Suppressor macrophage treated with lipopolysaccharide for 1 hour (primary cell): ENCODE results near the gene ACVR1.
"Not testable (repeated sequence)": the region's sequence is repeated elsewhere in the genome, so short reads cannot be mapped to it uniquely, and the experiment has no call there.

Experiments used
- DNase-seq, 3 donors: peaks; one replicate each; pipeline ENCODE4 v3.0.0-alpha.2; 2020 to 2022

The ACVR1 gene

DNA sequence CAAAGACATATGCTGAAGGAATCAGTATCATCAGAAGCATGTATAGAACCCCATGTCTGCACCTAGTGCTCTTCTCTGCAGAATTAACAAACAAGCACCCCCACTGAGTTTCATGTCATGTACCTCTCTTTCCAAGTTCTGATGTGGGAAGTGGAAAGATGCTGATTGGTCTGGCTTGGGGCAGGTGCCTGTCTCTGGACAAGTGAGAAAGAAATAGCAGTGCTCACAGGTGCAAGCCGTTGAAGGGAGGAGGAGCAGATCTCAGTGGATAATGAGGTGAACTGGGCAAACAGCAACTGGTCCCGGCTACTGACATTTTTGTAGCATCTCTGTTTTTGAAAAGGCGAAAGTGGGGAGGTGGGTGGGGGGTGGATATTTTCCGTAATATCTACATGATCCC lies 17.5 kb upstream of the ACVR1 start:
- no peak for DNase-seq

DNA sequence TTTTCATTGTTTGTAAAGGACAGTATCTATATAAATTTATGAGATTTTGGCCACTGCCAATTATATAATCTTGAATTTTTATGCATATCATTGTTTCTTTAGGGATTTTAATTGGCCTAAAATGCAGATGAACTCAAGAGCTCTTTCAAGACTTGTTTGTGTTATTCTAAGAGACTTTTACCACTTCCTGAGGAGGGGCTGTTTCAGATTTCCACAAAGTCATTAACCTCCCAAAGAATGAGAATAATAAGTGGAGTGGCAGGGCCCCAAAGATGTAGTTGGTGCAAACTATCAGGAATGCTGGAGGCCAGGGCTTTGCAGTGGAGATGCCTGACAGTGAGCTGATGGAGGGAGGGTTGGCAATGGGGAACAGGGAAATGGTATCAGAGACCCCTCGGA lies 15.5 kb upstream of the ACVR1 start:
- no peak for DNase-seq

DNA sequence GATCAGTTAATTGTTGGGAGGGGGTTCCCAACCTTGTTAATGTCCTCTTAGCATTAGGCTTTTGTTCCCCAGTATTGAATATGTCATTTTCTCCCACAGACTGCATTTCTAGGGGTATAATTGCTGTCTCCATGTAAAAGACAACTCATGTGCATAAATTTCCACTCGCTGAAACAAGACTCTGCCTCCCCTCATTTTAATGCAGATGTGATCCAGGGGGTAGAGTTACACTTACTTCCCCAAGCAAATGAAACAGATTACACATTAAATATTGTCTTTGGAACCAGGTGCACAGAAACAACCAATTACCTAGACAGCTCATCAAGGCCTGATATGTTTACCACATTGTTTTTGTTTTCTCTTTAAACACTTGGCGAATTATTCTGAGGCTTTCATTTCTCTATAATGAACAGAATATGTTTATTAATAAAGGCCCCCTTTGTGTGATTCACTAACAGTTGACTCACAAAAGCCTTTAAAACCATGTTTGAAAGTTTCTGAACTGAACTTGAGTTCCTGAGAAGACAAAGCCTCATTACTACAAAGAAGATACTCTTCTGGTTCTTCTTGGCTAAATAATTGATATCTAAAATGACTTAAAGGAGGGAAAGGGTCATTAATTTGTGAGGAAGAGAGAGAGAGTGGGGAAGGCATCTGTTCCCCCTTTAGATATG lies 15.0 kb upstream of the ACVR1 start:
- no peak for DNase-seq

DNA sequence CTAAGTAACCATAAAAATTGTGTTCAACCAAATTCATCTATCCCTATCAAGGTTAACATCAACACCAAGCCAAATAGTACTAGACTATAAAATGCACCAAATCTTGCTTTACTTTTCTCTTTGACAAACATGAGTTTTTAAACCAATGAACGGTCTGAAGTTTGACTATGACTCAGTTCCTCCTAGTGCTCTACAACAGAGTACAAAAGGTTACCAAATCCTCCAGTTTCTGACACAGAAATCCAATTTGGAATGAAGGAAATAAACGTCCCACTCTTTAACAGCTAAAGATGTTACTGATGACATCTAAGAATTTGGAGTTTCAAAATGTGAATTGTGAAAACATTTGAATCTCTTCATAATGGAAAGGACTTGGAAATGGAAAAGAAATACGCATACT lies 11.8 kb upstream of the ACVR1 start:
- DNase-seq, result no peak

DNA sequence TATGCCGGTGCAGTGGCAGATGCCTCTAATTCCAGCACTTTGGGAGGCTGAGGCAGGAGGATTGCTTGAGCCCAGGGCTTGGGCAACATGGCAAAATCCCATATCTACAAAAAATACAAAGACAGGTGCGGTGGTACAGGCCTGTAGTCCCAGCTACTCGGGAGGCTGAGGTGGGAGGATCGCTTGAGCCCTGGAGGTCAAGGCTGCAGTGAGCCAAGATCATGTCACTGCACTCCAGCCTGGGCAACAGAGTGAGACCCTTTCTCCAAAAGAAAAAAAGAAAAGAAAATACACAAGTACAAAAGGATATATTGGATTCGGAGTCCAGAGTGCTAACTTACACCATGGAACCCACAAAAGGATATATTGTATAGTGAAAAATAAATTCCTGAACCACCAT lies 8.4 kb upstream of the ACVR1 start:
- DNase-seq, result not testable (repeated sequence)

DNA sequence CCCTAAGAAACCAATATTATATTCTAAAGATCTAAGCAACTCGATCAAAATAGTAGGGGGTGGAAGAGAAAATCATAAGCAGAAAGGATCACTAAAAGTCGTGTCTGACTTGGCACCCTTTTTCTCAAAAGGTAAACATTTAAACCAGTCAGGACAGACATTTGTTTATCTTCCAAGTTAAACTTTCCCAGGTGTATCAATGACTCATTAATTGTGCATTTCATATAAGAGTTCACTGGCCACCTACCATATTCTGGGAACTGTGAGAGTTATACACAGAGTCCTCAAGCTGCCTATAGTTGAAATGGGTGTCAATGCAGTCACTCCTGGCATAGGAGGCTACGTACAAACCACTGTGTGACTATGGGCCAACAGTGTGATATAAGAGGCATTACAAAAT lies 4.8 kb upstream of the ACVR1 start:
- DNase-seq, result no peak

DNA sequence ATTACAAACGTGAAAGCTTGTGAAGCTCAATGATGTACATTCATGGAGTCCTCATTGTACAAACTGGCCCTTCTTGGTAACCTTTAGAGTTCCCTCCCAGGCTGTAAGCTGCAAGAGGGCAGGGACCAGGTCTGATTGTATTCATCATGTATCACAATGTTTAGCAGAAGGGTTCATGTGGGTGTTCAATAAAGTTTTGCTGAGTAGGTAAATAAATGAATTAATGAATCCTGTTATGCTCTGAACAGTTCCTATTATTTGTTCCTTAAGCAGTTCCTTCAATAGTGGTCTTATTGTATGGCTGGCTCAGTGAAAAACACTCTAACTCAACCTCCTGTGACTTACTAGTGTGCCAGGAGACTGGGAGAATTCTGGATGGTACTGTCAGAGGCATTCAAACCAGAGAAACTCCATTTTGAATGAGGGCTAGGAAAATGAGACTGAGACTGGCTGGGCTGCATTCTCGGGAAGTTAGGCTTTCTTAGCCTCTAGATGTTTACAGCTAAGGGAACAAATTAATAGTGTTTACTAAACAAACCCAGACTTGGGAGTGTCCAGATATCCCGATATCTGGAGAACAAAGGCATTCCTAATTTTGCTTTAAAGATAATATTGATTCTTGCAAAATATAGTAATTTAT lies 1.8 kb upstream of the ACVR1 start:
- DNase-seq, result no peak

DNA sequence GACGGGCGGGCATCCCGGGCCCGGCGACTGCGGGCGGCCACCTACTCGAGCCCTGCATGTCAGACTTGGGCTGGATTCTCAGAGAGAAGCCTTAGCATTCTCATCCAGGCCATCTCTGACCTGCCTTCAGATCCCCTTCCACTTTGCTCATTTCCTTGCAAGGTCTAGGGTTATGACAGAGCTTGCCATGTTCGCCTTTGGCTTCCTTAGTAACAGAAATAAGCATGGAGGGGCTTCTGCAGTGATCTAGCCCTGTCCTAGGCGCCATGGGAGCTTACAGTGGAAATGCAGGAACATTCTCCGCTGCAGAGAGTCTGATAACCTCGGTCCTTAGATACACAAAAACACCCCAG lies 632 bp upstream of the ACVR1 start:
- no peak for DNase-seq

DNA sequence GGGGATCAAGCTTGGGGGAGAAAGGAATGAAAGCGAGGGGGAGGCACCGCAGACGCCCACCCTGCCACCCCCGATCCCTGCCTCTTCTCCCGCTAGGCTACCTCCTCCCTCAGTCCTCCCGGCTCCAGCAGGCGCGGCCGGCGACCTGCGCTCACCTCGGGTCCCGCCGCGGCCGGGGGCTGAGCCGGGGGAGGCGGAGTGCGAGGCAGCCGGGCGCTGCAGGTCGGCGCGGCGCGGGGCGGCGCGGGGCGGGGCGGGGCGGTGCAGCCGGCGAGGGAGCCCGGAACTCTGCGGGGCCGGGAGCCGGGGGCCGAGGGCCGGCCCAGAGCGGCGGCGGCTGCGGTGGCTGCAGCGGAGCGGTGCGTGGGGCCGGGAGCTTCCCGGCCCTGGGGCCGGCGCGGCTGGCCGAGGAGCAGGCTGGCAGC lies 477 bp downstream of the ACVR1 start:
- no peak for DNase-seq

DNA sequence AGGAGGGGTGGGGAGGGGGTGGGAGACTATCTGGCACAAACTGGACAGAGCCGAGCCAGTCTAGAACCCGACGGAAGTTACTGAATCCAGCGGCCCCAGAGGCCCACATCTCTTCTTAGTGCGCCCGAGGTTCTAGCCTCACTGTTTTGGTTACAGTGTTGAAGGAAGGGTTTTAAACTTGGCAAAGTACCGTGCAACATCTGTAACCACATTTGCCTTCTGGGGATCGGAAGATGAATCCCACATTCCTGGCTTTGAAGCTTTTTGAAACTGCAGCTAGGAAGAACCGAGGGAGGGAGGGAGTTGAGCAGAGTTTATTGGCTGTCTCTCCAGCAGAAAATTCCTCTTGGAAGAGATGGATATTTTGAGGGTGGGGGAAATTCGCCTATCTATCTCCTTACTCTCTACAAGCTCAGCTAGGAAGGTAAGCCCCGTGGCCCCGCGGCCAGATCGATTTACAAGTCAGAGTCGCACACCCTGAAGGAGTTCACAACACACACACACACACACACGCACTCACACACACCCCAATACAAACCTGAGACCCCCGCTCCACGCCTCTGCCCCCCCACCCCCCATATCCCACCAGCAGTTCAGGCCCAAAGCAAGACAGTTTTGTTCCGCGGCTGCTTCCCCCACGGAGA lies 1.0 kb downstream of the ACVR1 start:
- peak in 2 of 3 donors; percentile 25 to 27 for DNase-seq

DNA sequence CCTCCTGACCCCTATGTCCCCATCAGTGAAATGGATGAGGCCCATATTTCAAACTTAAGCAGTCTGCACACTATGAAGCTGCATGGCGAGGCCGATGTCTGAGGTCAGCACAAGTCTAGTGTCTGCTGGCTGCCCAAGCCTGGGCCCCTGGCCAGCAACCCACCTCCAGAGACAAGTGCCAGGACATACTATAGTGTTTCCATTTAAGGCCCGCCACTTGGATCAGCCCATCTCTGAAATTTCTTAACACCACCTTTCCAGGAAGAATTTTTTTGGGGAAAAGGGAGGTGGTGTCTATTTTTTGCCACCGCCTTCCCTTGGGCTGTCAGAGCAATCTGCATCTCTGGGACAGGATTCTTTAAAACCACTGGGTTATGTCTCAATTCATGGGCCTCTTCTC lies 1.8 kb downstream of the ACVR1 start:
- no peak for DNase-seq

DNA sequence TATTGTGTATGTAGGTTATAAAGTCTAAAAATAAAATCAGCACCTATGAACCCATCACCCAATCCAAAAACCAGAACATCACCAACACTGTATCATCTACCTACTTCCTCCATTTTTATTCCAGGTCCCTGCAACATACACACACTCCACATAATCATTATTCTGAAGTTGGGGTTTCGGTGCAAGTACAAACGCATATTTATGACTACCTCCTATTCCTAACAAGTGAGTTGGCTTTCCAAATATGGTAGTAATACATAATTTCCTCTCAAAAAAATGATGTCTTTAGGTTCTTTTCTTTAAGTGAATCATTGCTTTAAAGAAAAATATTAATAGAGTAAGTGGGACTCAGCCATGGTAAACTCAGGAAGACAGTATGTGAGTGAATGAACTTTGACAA lies 3.3 kb downstream of the ACVR1 start:
- no peak for DNase-seq

DNA sequence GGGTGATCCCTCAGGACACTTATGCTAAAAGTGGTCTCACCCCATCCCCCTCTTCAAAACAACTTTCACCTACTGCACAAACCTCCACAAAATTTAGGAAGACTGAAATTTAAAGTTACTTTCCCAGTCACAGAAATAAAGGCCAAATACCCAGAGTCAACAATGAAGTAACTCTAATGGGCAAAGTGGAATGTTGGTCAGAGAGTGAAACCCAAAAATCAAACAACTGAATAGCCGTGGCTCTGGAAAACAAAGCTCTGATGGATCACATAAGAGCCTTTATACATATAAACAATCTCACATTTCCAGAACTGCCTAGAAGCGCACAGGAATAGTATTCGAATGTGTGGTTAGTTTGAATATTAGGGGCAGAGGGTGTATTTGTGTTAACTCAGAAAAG lies 4.7 kb downstream of the ACVR1 start:
- no peak for DNase-seq

DNA sequence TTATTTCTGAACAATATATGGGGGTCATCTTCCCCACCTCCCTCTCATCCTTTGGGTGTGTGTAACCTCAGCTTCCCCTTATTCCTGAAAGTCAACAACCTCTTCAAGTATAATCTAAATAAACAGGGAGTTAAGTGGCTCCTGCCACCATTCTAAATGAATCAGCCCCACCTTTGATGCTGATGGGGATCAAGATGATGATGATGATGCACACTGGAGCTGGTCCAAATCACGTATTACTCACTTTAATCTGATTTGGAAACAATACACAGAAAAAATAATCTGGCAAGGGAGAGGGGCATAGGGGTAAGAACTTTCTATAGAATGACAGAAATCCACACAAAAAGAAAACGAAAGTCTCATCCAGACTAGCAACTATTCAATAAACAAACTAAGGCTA lies 7.1 kb downstream of the ACVR1 start:
- no peak for DNase-seq

DNA sequence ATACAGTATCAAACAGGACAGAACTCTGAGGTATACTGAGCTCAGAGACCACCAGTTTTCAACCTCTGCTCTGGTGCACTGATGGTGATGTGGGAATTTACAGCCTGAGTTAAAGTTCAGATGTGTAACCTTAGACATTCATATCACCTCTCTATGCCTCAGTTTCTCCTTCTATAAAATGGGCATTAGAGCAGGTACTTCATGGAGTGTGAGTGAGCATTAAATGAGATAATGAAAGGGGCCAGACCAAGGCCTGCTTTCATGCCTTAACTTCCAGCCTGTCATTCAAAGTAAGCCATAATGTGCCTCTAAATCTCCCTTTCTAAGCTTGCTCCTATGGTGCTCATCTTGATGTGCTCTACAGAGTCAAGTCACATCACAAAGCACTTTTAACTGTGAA lies 8.4 kb downstream of the ACVR1 start:
- DNase-seq, result no peak

DNA sequence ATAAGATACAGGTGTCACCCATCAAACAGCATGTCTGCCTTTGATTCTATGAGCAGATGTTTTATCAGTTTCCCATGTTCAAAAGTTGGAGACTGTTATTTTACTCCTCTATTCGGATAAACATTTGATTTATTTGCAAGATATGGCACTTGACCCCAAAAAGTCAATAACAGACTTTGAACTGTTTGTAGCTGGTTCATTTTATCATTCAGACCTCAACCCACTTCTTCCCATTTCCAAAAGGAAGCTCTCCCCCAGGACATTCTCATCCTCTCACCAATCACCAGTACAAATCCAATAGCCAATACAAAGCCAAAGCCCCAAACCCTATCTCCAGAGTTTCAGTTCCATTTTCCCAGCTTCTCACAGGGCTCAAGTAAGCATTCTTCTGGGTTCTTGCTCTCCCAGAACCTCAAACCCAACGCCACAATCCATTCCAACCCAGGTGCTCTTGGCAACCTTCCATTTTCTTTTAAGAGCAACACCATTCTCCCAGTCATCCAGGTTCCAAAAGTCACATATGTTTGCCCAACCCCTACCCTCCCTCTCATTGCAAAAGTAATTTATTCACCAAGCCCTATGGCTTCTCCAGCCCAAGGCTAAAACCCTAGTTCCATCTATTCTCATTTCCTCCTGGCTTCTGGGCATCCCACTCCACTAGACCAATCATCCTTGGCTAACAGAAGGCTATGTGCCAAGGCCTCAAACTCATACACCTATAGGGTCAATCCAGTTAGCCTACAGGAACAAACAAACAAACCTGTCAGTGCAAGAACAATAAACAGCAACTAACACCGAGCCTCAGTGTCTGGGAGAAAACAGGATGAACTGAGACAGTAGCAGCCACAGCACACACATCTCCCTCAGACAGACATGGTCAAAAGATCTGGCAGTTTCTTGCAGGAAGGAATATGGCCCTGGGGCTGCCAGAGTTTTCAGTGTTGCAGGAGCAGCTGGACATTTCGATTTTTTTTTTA lies 9.2 kb downstream of the ACVR1 start:
- no peak for DNase-seq

DNA sequence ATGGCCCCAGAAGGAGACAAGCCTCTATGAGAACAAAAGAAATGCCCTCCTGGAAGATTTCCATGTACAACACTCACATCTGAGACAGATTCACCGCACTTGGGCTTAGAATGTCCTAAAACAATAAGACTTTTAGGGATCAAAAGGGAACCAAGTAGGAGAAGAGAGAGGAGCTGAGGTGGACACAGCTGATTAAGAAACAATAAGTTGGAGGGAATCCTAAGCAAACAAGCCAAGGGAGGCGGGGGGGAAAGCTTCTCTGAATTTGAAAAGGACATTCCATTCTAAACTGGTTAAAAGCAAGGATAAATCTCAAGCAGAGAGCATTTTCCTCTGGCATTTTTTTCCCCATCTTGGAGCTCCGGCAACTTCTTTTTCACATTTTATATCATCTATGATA lies 9.9 kb downstream of the ACVR1 start:
- DNase-seq, result no peak

DNA sequence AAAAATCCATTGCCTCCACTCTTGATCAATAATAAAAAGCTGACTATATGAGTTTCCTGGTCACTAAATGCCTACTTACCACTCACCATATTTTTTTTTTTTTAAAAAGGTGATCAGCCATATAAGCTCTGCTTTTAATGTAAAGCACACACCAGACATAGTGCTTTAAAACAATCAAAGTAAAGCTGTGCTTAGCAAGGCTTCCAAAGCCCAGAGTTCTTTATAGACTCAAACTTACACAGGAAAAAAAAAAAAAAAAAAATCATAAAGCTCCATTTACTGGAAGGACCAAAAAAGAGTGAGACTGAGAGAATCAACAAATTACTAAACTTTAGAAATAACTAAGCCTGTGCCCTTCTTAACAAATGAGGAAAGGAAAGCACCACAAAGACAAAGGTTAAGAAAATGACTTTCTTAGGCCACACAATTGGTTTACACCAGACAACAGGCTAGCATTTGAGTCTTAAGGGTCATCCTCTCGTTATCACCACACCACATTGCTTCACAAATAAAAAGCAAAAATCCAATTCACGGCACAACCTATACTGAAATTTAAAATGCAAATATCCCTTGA lies 11.2 kb downstream of the ACVR1 start:
- no peak for DNase-seq

DNA sequence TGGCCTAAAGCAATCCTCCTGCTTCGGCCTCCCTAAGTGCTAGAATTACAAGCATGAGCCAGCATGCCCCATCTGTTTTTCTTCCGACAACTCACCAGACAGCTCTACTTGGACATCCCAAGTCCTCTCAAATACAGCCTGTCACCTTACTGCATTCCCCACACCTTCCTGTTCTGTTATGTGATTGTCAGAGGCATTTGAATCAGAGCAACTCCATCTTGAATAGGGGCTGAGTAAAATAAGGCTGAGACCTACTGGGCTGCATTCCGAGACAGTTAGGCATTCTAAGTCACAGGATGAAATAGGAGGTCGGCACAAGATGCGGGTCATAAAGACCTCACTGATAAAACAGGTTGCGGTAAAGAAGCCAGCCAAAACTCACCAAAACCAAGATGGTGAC lies 17.3 kb downstream of the ACVR1 start:
- DNase-seq, result no peak

DNA sequence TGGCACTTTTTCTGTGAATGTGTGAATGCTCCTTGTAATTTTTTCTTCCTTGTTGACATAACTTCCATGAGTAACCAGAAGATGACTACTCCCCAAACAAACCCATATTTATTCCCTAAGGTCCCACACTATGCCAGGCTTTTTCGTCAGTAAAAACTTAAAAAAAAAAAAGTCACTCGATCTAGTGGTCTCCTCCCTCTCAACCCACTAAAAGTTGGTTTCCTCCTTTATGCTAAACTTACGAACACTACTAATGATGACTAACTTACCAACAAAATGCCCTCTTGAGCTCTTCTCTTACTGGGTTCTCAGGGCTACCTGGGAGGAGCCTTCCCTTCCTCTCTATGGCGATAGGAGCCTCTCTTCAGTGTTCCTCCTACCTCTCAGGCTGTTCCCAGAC lies 18.2 kb downstream of the ACVR1 start:
- DNase-seq, result no peak

DNA sequence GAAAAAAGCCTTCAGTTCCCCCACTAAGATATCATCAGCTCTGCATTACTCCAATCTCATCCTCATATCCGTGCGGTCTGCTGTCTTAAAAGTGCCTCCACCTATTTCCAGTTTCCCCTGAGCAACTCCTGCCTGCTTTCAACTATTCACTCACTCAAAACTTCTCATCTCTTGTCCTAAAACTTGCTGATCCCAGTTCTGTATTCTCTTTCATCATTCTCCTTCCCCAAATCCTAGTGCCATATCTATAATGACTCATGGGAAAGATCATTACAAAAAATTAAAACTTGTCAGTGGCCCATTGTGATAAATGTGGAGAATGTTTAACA lies 20.0 kb downstream of the ACVR1 start:
- peak; percentile 22 to 53 (median 51) for DNase-seq

DNA sequence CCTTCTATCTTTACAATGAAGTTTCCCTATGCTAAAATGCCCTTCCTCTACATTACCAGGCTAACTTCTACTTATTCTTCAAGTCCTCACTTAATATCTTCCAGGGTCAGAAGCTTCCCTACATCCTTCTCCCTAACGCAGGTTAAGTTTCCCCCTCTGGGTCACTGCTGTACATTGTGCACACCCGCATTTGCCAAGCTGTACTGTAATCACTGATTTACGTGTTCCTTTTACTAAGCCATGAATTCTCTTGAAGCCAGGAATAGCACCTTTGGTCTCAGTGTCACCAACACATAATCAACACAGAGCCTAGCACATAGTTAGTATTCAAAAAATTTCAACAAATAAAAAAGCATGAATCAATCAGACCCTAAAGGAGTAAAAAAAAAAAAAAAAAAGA lies 22.3 kb downstream of the ACVR1 start:
- no peak for DNase-seq

DNA sequence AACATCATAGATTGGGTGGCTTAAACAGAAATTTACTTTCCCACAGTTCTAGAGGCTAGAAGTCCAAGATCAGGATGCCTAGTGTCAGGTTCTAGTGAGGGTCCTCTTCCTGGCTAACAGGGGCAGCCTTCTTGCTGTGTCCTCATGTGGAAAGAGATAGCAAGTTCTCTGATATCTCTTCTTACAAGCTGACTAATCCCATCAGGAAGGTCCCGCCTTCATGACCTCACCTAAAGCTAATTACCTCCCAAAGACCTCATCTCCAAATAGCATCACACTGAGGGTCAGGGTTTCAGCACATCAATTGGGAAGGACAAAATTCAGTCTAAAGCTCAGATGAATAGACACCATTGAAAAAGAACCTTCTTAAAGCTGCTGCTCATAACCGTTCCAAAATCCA lies 22.9 kb downstream of the ACVR1 start:
- DNase-seq, result no peak
